ENCODE data around the gene AP2M1. TPM values are rescaled to one million over a fixed set of nuclear protein-coding genes. Genes with fewer than 3 reads are reported as not detected.

AP2M1 gene
- total RNA-seq, 1 donor from 2014 or later = 297 TPM

DNA sequence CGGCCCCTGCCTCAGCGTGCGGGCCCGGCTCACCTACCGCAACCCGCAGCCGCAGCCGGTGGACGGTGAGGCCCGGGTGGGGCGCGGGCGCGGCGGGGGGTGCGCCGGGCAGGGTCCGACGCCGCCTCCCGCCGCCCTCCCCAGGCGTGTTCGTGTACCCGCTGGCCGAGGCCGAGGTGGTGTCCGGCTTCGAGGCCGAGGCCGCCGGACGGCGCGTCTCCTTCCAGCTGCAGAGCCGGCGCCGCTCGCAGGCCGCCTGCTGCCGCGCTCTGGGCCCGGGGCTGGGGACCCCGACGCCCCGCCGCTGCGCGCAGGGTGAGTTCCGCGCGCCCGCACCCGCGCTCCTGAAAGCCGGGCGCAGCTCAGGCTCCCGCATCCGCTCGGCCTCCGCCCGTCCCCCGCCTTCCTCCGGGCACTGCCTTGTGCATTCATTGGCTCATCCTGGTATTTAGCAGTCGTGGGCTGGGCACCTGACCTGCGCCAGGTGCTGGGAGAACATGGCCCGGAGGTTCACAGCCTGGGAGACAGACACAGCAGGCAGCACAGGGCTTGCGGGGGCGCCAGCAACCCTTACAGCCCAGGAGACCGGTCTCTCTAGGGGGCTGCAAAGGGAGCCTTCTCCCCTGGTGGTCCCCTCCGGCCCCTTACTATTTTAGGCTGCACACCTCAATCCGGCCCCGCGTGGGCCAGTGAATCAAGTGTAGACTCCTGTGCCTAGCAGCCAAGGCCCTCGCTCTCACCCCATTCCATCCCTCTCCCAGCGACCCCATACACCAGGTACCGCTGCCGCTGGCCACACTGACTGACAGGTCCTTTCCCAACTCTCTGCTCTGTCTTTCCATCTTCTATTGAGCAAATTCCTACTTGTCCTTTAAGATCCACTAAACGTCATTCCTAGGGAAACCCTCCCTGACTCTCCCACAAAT, 56.2 kb downstream of the AP2M1 start:
- DNase-seq (ENCODE audit: low read depth) = no peak
- Histone ChIP-seq H3K27me3 (ENCODE audit: control insufficient read depth, insufficient read depth, low read length) (peaks cover 52% of the 10 kb centered on the region), H3K4me3 (ENCODE audit: low read depth, low read length) (no peak overlapping the region), H3K36me3 (ENCODE audit: control insufficient read depth, insufficient read depth, low read length) (no peaks in the 10 kb centered on the region)
- TF ChIP-seq, protein P1, sequence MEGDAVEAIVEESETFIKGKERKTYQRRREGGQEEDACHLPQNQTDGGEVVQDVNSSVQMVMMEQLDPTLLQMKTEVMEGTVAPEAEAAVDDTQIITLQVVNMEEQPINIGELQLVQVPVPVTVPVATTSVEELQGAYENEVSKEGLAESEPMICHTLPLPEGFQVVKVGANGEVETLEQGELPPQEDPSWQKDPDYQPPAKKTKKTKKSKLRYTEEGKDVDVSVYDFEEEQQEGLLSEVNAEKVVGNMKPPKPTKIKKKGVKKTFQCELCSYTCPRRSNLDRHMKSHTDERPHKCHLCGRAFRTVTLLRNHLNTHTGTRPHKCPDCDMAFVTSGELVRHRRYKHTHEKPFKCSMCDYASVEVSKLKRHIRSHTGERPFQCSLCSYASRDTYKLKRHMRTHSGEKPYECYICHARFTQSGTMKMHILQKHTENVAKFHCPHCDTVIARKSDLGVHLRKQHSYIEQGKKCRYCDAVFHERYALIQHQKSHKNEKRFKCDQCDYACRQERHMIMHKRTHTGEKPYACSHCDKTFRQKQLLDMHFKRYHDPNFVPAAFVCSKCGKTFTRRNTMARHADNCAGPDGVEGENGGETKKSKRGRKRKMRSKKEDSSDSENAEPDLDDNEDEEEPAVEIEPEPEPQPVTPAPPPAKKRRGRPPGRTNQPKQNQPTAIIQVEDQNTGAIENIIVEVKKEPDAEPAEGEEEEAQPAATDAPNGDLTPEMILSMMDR (IDR thresholded peaks at IDR 0.05; ENCODE audit: insufficient read depth, low read length, poor library complexity, severe bottlenecking) = no peak

DNA sequence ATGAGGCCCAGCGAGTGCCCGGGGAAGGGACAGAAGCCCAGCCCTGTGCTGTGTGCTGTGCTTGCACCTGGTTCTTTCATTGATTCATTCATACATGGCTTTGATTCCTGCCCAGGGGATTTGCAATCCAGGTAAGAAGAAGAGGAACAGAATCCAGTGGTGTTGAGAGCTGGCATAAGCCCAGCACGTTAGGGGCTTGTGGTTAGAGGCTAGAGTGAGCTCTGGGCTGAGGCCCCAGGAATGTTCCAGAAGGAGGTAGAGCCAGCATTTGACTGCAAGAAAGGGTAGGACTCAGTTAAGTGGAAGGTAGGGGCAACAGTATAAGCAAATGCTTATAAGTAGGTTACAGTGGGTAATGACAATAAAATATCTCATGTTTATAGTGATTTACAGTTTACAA, 57.0 kb downstream of the AP2M1 start:
- no peak for DNase-seq (ENCODE audit: low read depth)
- peaks cover 53% of the 10 kb centered on the region for H3K27me3 ChIP-seq (ENCODE audit: control insufficient read depth, insufficient read depth, low read length)
- no peaks in the 10 kb centered on the region for H3K36me3 ChIP-seq (ENCODE audit: control insufficient read depth, insufficient read depth, low read length)
- no peak overlapping the region for H3K4me3 ChIP-seq (ENCODE audit: low read depth, low read length)
- TF ChIP-seq, protein P1 (IDR thresholded peaks at IDR 0.05; ENCODE audit: insufficient read depth, low read length, poor library complexity, severe bottlenecking) = no peak

DNA sequence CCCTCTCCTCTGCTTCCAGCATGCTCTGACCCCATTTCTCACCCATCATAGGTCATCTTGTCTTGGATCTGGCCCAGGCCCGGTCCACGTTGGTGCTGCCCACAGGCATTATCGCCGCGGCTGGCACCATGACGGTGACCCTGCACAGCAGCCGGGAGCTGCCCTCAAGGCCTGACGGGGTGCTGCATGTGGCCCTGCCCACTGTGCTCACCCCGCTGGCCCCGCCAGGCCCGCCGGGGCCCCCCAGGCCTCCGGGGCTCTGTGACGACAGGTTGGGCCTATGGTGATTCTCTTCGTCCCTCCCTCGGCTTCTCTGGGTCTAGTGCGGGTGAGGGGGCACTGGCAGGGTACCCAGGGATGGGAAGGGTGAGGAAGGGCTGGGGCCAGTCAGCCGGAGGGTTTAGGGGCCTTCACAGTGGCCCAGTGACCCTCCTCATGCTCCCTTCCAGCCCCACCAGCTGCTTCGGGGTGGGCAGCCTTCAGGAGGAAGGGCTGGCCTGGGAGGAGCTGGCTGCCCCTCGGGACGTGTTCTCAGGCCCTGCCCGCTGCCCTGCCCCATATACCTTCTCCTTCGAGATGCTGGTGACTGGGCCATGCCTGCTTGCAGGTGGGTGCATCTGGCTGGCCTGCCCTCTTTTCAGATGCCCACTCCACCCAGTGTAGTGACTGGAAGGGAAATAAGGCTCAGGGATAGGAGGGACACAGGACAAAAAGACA, 58.6 kb downstream of the AP2M1 start:
- Histone ChIP-seq H3K4me3 (ENCODE audit: low read depth, low read length) (no peak overlapping the region), H3K36me3 (ENCODE audit: control insufficient read depth, insufficient read depth, low read length) (no peaks in the 10 kb centered on the region), H3K27me3 (ENCODE audit: control insufficient read depth, insufficient read depth, low read length) (peaks cover 46% of the 10 kb centered on the region)
- DNase-seq (ENCODE audit: low read depth) = no peak
- TF ChIP-seq, protein P1 (IDR thresholded peaks at IDR 0.05; ENCODE audit: insufficient read depth, low read length, poor library complexity, severe bottlenecking) = no peak

Other genes starting within 250 kb of the AP2M1 start
- gene ABCC5, start 157.0 kb upstream of the AP2M1 start, total RNA-seq = 9.1 and 14.3 TPM in 2 replicates
- gene HTR3D, start 143.1 kb upstream of the AP2M1 start, total RNA-seq = not detected in 2 replicates
- gene HTR3C, start 121.8 kb upstream of the AP2M1 start, total RNA-seq = not detected in 2 replicates
- not detected in 2 replicates for gene HTR3E, start 77.8 kb upstream of the AP2M1 start, total RNA-seq
- gene EIF2B5, start 39.5 kb upstream of the AP2M1 start, total RNA-seq = 28.8 and 33.8 TPM in 2 replicates
- gene DVL3, start 19.5 kb upstream of the AP2M1 start, total RNA-seq = 51.7 and 61.6 TPM in 2 replicates
- gene ABCF3, start 11.3 kb downstream of the AP2M1 start, total RNA-seq = 55.7 and 57.9 TPM in 2 replicates
- gene VWA5B2, start 54.7 kb downstream of the AP2M1 start, total RNA-seq = 0.07 TPM in 1 of 2 replicates, not detected in the other
- gene ALG3, start 74.1 kb downstream of the AP2M1 start, total RNA-seq = 69.8 and 73.7 TPM in 2 replicates
- 6.3 and 8.3 TPM in 2 replicates for gene EEF1AKMT4, start 74.8 kb downstream of the AP2M1 start, total RNA-seq
- gene CAMK2N2, start 86.7 kb downstream of the AP2M1 start, total RNA-seq = 0.67 and 1.2 TPM in 2 replicates
- not detected in 2 replicates for gene ECE2, start 101.2 kb downstream of the AP2M1 start, total RNA-seq
- 903 and 972 TPM in 2 replicates for gene PSMD2, start 124.4 kb downstream of the AP2M1 start, total RNA-seq
- 381 and 386 TPM in 2 replicates for gene EIF4G1, start 139.8 kb downstream of the AP2M1 start, total RNA-seq
- 14.0 and 14.7 TPM in 2 replicates for gene FAM131A, start 162.7 kb downstream of the AP2M1 start, total RNA-seq
- 2.6 and 4.0 TPM in 2 replicates for gene CLCN2, start 186.8 kb downstream of the AP2M1 start, total RNA-seq
- gene POLR2H, start 186.9 kb downstream of the AP2M1 start, total RNA-seq = 73.3 and 79.8 TPM in 2 replicates
- 0.25 TPM in 1 of 2 replicates, not detected in the other for gene THPO, start 203.4 kb downstream of the AP2M1 start, total RNA-seq
- gene CHRD, start 205.2 kb downstream of the AP2M1 start, total RNA-seq = under 0.01 and 1.0 TPM in 2 replicates

All from kidney epithelial cell (primary cell).